WERI-Rb-1 (cell line): ENCODE data around the gene PTK6.
"Not testable (repeated sequence)": the region's sequence is repeated elsewhere in the genome, so short reads cannot be mapped to it uniquely, and the experiment has no call there.

ENCODE experiments used
- DNase-seq: peaks from one replicate; pipeline ENCODE4 v3.0.0-alpha.2; 2020
- H3K27ac ChIP-seq: fragments of 250-450 bp; sonication (Bioruptor Pico); 2 replicates; pipeline ENCODE4 v1.5.1; 2020; ENCODE audit warnings: mild to moderate bottlenecking, moderate library complexity
- H3K27me3 ChIP-seq: fragments of 250-450 bp; sonication (Bioruptor Pico); 2 replicates; pipeline ENCODE4 v1.5.1; 2021; ENCODE audit warnings: mild to moderate bottlenecking, low read depth, moderate library complexity; ENCODE audit not compliant: insufficient read depth, severe bottlenecking
- H3K36me3 ChIP-seq: fragments of 250-450 bp; sonication (Bioruptor Pico); 2 replicates; pipeline ENCODE4 v1.5.1; 2020; ENCODE audit warnings: mild to moderate bottlenecking, moderate library complexity
- H3K4me3 ChIP-seq: 2 replicates; pipeline ENCODE4 v1.5.1; 2011; ENCODE audit warnings: low read depth, mild to moderate bottlenecking, control low read depth, low read length
- H3K9me3 ChIP-seq: fragments of 250-450 bp; sonication (Bioruptor Pico); 2 replicates; pipeline ENCODE4 v1.5.1; 2021; ENCODE audit warnings: mild to moderate bottlenecking, moderate library complexity; ENCODE audit not compliant: severe bottlenecking
- CTCF ChIP-seq: IDR thresholded peaks from 2 replicates; pipeline ENCODE4 v1.5.1; 2011; ENCODE audit warnings: low read depth, mild to moderate bottlenecking, control low read depth, inconsistent platforms, low read length

PTK6 gene

GRCh38 chr20:63519668-63520503 is 17.3 kb downstream of the PTK6 start:
- Histone ChIP-seq H3K9me3 (peaks cover 9% of the 10 kb centered on the region), H3K27me3 (no peaks in the 10 kb centered on the region), H3K36me3 (peaks cover 27% of the 10 kb centered on the region), H3K27ac (peak overlapping the region; percentile 96), H3K4me3 (peak overlapping the region; percentile 61)
- DNase-seq = peak; percentile 82
- TF ChIP-seq CTCF = peak; percentile 26

- H3K27me3 ChIP-seq = no peaks in the 10 kb centered on the region
- DNase-seq = no peak
- H3K36me3 ChIP-seq = peaks cover 27% of the 10 kb centered on the region
- peak overlapping the region; percentile 61 for H3K4me3 ChIP-seq
- no peak for TF ChIP-seq CTCF
- H3K9me3 ChIP-seq = peaks cover 9% of the 10 kb centered on the region
- H3K27ac ChIP-seq = peak overlapping the region; percentile 96
These were observed 18.1 kb downstream of the PTK6 start for GRCh38 chr20:63518946-63519667.

GRCh38 chr20:63518351-63518861 is 18.8 kb downstream of the PTK6 start:
- Histone ChIP-seq H3K27ac (no peak overlapping the region), H3K36me3 (peaks cover 22% of the 10 kb centered on the region), H3K27me3 (no peaks in the 10 kb centered on the region), H3K4me3 (no peak overlapping the region), H3K9me3 (peaks cover 4% of the 10 kb centered on the region)
- DNase-seq = no peak
- TF ChIP-seq CTCF = no peak

GRCh38 chr20:63517376-63518309 is 19.5 kb downstream of the PTK6 start:
- Histone ChIP-seq H3K27me3 (no peaks in the 10 kb centered on the region), H3K27ac (no peak overlapping the region), H3K9me3 (no peaks in the 10 kb centered on the region), H3K4me3 (no peak overlapping the region), H3K36me3 (peaks cover 16% of the 10 kb centered on the region)
- no peak for DNase-seq
- TF ChIP-seq CTCF = no peak

- not testable (repeated sequence) for H3K36me3 ChIP-seq, H3K9me3 ChIP-seq, H3K27ac ChIP-seq, H3K27me3 ChIP-seq, H3K4me3 ChIP-seq, DNase-seq
These were observed 22.7 kb downstream of the PTK6 start for GRCh38 chr20:63514520-63514919.
